Neural crest cell (in vitro differentiated cells): Measurements from ENCODE around the gene COP1. TPM values are rescaled to one million over a fixed set of nuclear protein-coding genes. Genes with fewer than 3 reads are reported as not detected.
"Not testable (repeated sequence)": the region's sequence is repeated elsewhere in the genome, so short reads cannot be mapped to it uniquely, and the experiment has no call there.

Experiments used
- DNase-seq: peaks from one replicate; pipeline ENCODE4 v3.0.0; 2021; ENCODE audit warnings: low read depth, mixed read lengths, low spot score
- H3K27ac Mint-ChIP-seq: one replicate; pipeline ENCODE4 v1.8.0; 2021; ENCODE audit warnings: mild to moderate bottlenecking, mixed read lengths; ENCODE audit not compliant: unreplicated experiment
- H3K27me3 Mint-ChIP-seq: 2 replicates; pipeline ENCODE4 v1.8.0; 2021; ENCODE audit warnings: low read depth, mild to moderate bottlenecking, mixed read lengths
- H3K36me3 Mint-ChIP-seq: 2 replicates; pipeline ENCODE4 v1.8.0; 2021; ENCODE audit warnings: low read depth, mild to moderate bottlenecking, mixed read lengths
- H3K4me1 Mint-ChIP-seq: 2 replicates; pipeline ENCODE4 v1.8.0; 2021; ENCODE audit warnings: mixed read lengths
- H3K4me3 Mint-ChIP-seq: one replicate; pipeline ENCODE4 v1.8.0; 2021; ENCODE audit warnings: mild to moderate bottlenecking, mixed read lengths
- H3K9me3 Mint-ChIP-seq: 2 replicates; pipeline ENCODE4 v1.8.0; 2021; ENCODE audit warnings: mixed read lengths
- total RNA-seq: library from RNA; stranded (reverse); gene quantifications from 2 replicates; pipeline ENCODE4 v1.2.1, GENCODE V29; 2021
- TF ChIP-seq, protein P1 (sequence below): fragments of 200-600 bp; sonication (generic); conservative IDR thresholded peaks from 2 replicates; pipeline ENCODE4 v1.5.0; 2021; ENCODE audit warnings: antibody characterized with exemption, mild to moderate bottlenecking

Gene COP1
- total RNA-seq, 1 donor from 2014 or later, result 48.4 TPM

- H3K27ac Mint-ChIP-seq, result no peak overlapping the region
- H3K4me3 Mint-ChIP-seq, result no peak overlapping the region
- H3K4me1 Mint-ChIP-seq, result no peaks in the 10 kb centered on the region
- no peaks in the 10 kb centered on the region for H3K27me3 Mint-ChIP-seq
- TF ChIP-seq, protein P1, sequence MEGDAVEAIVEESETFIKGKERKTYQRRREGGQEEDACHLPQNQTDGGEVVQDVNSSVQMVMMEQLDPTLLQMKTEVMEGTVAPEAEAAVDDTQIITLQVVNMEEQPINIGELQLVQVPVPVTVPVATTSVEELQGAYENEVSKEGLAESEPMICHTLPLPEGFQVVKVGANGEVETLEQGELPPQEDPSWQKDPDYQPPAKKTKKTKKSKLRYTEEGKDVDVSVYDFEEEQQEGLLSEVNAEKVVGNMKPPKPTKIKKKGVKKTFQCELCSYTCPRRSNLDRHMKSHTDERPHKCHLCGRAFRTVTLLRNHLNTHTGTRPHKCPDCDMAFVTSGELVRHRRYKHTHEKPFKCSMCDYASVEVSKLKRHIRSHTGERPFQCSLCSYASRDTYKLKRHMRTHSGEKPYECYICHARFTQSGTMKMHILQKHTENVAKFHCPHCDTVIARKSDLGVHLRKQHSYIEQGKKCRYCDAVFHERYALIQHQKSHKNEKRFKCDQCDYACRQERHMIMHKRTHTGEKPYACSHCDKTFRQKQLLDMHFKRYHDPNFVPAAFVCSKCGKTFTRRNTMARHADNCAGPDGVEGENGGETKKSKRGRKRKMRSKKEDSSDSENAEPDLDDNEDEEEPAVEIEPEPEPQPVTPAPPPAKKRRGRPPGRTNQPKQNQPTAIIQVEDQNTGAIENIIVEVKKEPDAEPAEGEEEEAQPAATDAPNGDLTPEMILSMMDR, result no peak
- peaks cover 5% of the 10 kb centered on the region for H3K9me3 Mint-ChIP-seq
- DNase-seq, result no peak
- peaks cover 41% of the 10 kb centered on the region for H3K36me3 Mint-ChIP-seq
Observed at GRCh38 chr1:176101951-176102642, 105.0 kb downstream of the COP1 start.

- TF ChIP-seq, protein P1, result no peak
- H3K27ac Mint-ChIP-seq, result no peak overlapping the region
- no peak for DNase-seq
- no peaks in the 10 kb centered on the region for H3K4me1 Mint-ChIP-seq
- H3K36me3 Mint-ChIP-seq, result peaks cover 46% of the 10 kb centered on the region
- H3K4me3 Mint-ChIP-seq, result no peak overlapping the region
- peaks cover 5% of the 10 kb centered on the region for H3K9me3 Mint-ChIP-seq
- H3K27me3 Mint-ChIP-seq, result no peaks in the 10 kb centered on the region
Observed at GRCh38 chr1:176098560-176098959, 108.5 kb downstream of the COP1 start.

DNA sequence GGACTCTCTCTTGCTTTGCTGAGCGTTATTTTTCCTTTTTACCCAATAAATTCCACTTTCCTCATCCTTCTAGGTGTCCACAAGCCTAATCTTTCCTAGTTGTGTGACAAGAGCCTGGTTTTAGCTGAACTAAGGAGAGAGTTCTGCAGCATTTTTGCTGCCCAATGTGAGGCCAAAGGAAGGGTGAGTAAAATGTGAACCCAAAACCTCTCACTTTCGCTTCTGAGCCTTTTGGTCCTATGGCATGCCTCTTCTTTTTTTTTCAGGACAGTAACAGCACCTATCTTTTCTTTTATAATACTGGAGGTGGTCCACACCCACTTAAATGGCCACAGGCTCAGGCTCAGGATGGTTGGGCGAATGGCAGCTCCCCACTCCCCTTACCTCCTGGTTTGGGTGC is 111.1 kb downstream of the COP1 start:
- Mint-ChIP-seq H3K36me3 (peaks cover 37% of the 10 kb centered on the region), H3K9me3 (peaks cover 5% of the 10 kb centered on the region)

DNA sequence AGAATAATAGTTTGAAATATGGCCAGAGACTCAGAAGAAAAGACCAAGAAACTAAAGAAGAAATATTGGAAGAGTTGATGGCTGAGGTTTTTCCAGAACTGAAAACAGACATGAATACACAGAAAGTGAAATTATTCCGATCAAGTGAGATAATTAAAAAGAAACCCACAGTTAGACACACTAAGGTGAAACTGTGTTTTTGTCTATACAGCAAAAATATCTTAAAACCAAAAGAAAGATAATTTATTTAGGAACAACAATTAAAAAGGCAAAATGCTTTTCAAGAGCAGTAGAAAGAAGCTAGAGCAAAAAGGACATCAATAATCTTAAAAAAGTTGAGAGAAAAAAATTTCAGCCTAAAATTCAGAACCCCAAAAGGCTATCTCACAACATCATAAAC is 116.3 kb downstream of the COP1 start:
- Mint-ChIP-seq H3K9me3 (no peaks in the 10 kb centered on the region), H3K36me3 (peaks cover 12% of the 10 kb centered on the region), H3K27me3 (no peaks in the 10 kb centered on the region), H3K4me3 (no peak overlapping the region), H3K27ac (peak overlapping the region; percentile 46), H3K4me1 (no peaks in the 10 kb centered on the region)
- no peak for DNase-seq
- TF ChIP-seq, protein P1, result no peak

More for the DNA sequence above, 111.1 kb downstream of the COP1 start:
- Mint-ChIP-seq H3K4me3 (no peak overlapping the region), H3K4me1 (no peaks in the 10 kb centered on the region), H3K27ac (no peak overlapping the region), H3K27me3 (no peaks in the 10 kb centered on the region)
- no peak for DNase-seq
- TF ChIP-seq, protein P1, result no peak

GRCh38 chr1:176087746-176088145 is 119.3 kb downstream of the COP1 start:
- not testable (repeated sequence) for H3K4me1 Mint-ChIP-seq, H3K4me3 Mint-ChIP-seq, DNase-seq, H3K27ac Mint-ChIP-seq, H3K9me3 Mint-ChIP-seq, H3K27me3 Mint-ChIP-seq
- H3K36me3 Mint-ChIP-seq, result peaks cover 15% of the 10 kb centered on the region

GRCh38 chr1:176073524-176074157 is 133.4 kb downstream of the COP1 start:
- no peaks in the 10 kb centered on the region for H3K27me3 Mint-ChIP-seq

More at GRCh38 chr1:176073524-176074157, 133.4 kb downstream of the COP1 start:
- H3K4me3 Mint-ChIP-seq, result no peak overlapping the region
- DNase-seq, result peak; percentile 54
- H3K4me1 Mint-ChIP-seq, result peaks cover 5% of the 10 kb centered on the region
- no peak overlapping the region for H3K27ac Mint-ChIP-seq
- TF ChIP-seq, protein P1, result peak; percentile 89
- peaks cover 39% of the 10 kb centered on the region for H3K36me3 Mint-ChIP-seq
- peaks cover 10% of the 10 kb centered on the region for H3K9me3 Mint-ChIP-seq
